Activated CD4-positive, alpha-beta T cell treated with anti-CD3 and anti-CD28 coated beads for 48 hours (primary cell): ENCODE data around the gene MACROD2.

Experiments
- DNase-seq: peaks from one replicate; pipeline ENCODE4 v3.0.0-alpha.2; 2020

The MACROD2 gene

GRCh38 chr20:14284443-14284842 is 289.1 kb downstream of the MACROD2 start:
- no peak for DNase-seq

DNA sequence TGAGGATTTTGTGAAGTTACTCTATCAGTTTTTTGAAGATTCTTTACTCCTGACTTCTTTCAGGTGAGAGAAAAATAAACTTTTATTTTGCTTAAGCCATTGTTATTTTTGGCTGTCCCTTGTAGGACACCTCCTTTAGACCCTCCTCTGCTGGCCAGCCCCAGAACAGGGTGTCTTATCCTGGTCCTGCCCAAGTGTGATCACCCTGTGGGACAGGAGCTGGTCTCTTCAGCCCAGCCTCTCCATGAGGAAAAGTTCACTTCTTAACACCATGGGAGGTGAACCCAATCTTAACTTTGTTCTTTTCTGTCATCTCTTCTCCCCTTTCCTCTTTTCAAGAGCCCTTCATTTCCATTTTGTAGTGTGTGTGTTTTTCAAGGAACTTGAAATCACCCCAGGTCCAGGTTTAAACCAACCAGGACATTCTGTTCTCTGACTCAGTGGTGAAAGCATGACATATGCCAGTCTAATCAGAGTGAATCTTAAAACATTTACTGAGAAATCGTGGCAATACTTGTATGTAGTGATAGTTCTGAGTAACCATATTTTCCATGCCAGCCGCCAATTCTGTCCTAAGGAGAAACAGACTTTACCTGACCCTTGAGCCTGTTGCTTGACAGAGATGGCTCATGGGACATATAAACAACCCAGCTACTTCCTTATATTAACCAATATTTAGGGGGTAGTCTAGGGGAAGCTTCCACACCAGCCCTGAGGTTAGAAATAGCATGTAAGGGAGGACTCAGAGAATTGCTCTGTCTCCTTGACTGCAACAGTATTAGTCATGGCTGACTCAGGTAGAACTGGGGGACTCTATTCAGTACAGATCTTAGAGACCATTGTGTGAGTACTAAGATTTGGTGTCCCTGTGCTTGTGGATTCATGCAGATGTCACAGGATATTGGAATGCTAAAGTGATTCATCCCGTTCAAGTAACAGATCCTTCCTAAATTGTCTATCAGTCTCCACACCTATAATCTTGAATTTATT is 293.3 kb downstream of the MACROD2 start:
- DNase-seq: no peak

DNA sequence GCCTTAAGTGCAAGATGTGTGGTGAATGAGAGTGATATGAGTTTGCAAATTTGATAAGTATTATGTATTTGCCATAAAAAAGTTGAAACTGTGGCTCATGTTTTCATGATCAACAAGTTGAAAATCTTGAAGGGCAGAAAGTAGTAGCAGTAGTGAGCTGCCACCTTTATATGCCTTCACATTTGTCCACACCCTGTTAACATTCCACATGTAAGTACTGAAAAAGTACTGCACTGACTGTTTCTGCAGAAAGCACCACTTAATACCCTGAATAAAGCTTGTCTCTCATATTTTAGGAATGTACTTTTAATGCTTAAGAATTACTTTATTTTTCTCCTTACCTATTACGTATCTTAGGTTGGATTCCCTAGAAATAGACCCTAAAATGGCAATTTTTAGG is 296.2 kb downstream of the MACROD2 start:
- no peak for DNase-seq

DNA sequence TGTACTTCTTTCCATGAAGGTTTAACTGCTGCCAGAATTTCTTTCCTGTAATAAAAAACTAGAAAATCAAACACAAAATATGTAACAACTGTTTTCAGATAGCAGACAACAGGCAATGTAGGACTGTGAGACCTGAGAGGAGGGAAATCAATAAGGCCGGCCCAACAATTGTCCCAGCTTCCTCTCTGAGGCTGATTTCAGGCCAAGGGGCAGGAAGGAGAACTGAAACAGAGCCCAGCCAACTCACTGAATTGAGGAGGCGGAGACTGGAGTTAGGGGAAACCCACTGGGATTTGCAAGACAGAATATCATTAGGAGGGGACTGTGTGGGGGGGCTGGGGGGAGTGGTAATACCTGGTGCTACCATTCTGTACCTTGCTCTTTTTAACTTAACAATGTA is 299.9 kb downstream of the MACROD2 start:
- DNase-seq: no peak

DNA sequence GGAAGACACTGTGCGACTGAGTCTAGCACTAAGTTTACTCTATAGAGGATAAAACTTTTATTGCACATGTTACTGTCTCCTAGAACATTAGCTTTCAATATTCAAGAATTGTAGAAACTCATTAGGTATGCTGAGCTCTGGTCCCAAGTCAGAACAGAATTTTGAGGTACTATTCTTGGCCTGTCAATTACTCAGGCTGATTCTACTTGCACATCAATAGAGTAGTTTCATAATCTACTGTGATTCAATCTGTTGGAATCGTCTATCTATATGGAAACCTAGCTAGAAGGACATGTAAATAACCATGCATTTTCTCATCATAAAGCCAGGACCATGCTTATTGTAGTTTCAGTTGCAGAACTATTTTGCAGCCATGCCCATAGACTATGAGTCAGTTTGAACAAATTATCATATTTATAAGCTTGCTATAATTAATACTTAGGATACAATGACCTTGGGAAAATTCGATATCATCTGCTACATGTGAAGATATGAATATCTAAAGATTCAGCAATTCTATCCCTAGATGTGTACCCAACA is 300.5 kb downstream of the MACROD2 start:
- no peak for DNase-seq

DNA sequence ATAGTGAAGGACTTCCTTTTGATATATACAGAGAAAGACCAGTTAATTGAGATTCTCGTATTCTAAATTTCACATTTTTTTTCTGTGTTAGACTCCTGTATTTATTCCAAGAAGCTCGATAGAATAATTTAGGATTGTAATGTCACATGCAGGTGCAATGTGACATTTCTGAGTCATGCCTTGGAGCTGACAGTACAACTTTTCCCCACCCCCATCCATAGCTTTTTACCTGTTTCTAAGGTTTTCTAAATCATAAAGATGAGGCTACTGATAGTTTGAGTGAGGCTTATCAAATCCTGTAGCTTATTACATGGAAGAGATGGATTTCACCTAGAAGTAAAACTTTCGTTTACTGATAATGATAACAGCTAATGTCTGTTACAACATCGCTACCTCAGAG is 304.5 kb downstream of the MACROD2 start:
- no peak for DNase-seq

DNA sequence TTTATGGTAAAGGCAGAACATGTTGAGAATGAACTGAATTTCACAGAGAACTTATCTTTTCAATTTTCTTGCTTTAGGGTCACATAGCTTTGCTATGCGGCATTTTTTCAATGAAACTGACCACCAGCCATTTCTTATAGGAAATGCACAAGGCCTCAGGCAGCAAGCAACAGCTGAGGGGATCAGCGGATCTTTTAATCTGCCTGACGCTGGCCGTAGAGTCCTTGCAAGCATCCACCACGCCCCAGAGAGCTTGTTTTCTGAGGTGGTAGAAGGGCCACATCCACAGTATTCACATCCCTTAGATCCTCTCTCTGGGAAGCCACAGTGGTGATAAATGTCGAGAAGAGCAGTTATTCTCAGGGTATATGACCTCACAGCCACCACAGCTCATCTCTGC is 307.8 kb downstream of the MACROD2 start:
- no peak for DNase-seq

DNA sequence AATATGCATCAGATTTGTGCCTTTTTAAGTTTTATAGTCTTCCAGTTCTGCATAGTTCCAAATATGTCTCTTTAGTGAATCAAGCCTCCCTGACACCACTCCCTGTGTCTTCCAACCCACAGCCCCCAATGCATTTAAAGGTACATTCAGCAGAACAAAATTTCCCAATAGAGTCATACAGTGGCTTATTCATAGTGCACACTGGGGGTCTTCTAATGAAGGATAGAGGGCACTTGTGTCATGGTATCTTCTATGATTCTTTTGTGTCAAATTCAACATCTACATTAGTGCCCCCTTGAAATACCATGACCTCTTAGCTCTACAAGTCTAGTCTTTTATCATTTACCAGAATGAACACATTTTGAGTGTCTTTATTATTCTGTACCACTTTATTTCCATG is 308.3 kb downstream of the MACROD2 start:
- no peak for DNase-seq

DNA sequence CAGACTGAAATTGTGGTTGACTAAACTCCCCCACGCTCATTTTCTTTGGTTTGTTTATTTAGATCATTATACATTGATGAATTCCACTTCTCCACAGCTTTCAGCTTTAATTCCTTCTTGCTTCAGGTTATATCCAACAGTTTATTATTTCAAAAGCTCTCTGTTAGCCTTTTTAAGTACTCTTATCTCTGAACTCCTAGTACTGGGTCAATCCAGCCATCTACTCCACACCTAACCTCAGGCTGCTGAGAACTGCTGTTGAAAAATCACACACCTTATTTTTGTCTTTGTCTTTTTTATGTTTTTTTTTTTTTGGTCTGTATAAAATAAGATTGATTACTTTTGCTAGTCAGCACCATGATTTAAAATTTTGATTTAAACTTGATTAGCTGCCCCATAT is 309.2 kb downstream of the MACROD2 start:
- DNase-seq: no peak

GRCh38 chr20:14307956-14308355 is 312.6 kb downstream of the MACROD2 start:
- no peak for DNase-seq

DNA sequence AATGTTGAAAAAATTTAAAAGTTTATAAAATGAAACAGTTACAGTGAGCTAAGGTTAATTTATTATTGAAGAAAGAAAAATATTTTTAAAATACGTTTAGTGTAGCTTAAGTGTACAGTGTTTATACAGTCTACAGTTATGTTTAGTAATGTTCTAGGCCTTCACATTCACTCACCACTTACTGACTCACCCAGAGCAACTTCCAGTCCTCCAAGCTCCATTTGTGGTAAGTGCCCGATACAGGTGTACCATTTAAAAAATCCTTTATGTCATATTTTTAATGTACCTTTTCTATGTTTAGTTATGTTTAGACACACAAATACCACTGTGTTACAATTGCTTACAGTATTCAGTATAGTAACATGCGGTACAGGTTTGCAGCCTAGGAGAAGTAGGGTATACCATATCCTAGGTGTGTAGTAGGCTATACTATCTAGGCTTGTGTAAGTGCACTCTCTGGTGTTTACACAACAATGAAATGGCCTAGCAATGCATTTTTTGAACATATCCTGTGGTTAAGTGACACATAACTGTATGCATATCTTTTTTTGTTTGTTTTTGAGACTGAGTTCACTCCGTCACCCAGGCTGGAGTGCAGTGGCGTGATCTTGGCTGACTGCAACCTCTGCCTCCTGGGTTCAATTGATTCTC is 315.8 kb downstream of the MACROD2 start:
- DNase-seq: no peak

DNA sequence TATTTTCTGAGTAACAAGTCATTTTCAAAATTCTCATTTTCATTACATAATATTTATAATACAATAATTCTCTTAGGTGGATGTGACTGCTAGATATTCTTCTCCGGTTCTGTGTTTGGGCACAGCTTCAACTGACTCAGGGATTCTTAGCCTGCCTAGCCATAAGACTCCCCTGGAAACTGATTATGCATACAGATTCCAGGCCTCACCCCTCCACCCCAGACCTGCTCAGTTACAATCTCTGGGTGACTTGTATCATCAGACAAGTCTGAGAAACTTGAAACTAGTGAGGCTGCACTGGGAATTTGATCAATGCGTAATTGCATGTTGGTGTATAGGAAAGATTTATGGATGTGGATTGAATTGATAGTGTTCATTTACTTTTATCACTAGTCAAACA is 316.7 kb downstream of the MACROD2 start:
- no peak for DNase-seq

GRCh38 chr20:14313341-14314020 is 318.2 kb downstream of the MACROD2 start:
- no peak for DNase-seq

DNA sequence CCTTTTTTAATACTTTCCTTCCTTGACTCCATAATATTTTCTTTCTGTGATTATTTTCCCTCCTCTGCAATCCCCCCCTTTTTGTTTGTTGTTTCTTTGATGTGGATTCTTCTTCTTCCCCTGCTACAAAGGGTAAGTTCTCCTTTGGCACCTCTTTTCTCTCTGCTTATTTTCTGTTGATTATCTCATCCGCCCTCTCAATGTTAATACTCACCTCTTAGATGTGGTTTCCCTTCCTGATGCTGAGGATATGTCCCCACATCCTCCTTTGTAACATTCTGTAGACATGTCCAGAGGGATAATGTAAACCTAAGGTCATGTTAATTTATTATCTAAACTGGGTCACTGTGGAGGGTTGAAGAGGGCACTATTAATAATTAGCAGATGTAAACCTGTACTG is 324.4 kb downstream of the MACROD2 start:
- no peak for DNase-seq

DNA sequence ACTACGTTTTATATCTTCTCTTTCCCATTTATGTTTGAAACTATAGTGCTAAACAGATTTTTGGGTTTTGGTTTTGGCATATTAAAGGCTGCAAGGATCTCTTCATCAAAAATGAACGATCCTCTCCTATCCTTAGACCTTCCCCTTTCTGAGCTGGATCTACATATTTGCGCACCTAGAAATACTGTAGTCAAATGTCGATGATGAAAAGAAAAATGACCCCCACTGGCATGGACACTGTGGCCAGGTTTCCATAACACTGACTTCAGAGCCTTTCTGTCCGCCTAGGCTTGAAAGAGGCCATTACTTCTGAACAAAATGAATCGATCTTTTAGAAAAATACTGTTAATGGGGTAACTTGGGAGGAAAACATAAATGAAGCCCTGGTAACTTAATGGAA is 336.3 kb downstream of the MACROD2 start:
- no peak for DNase-seq

- no peak for DNase-seq
Measured at GRCh38 chr20:14332866-14333265, 337.6 kb downstream of the MACROD2 start.

DNA sequence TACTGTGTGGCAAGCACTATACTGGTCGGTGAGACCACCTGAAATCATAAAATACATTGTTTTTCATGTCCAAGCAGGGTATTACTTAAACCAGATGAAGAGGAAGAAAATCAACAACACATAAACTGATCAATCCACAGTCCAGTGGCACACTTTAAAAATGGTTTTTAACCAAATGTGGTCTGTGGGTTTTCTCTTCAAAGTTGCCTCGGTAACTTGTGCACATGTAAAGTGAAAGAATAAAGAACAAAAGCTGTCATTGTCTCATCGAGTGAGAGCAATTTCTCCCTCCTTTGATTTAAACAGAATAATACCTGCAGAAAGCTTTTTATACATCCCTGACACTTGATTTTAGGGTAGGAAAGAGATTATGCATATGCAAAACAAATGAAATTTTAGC is 338.4 kb downstream of the MACROD2 start:
- no peak for DNase-seq

GRCh38 chr20:14334306-14334930 is 339.1 kb downstream of the MACROD2 start:
- no peak for DNase-seq

GRCh38 chr20:14335052-14335451 is 339.7 kb downstream of the MACROD2 start:
- DNase-seq: no peak

- no peak for DNase-seq
Measured at GRCh38 chr20:14336686-14337085, 341.4 kb downstream of the MACROD2 start.

GRCh38 chr20:14337400-14338171 is 342.3 kb downstream of the MACROD2 start, which contains the start of gene FLRT3:
FLRT3 (minus strand) TSS chr20:14337612; CDS start chr20:14327506, 10,106 bp downstream.
- DNase-seq: peak; percentile 18

GRCh38 chr20:14341801-14342200 is 346.5 kb downstream of the MACROD2 start:
- DNase-seq: no peak
